Urinary bladder (tissue), 4 donors: ENCODE results near the gene COL5A1. TPM values are rescaled to one million over a fixed set of nuclear protein-coding genes. Genes with fewer than 3 reads are reported as not detected.

ENCODE experiments used
- DNase-seq: peaks from one replicate; pipeline ENCODE4 v3.0.0-alpha.2; 2015; ENCODE audit errors: extremely low spot score
- H3K27ac ChIP-seq: one replicate; pipeline ENCODE4 v1.5.1; 2013; ENCODE audit warnings: low read depth, mild to moderate bottlenecking, moderate library complexity
- H3K36me3 ChIP-seq: one replicate; pipeline ENCODE4 v1.6.1; 2013; ENCODE audit warnings: mild to moderate bottlenecking, moderate library complexity; ENCODE audit not compliant: insufficient read depth
- H3K4me1 ChIP-seq: one replicate; pipeline ENCODE4 v1.6.1; 2013; ENCODE audit warnings: mild to moderate bottlenecking, moderate library complexity; ENCODE audit not compliant: insufficient read depth
- H3K4me3 ChIP-seq: one replicate; pipeline ENCODE4 v1.5.1; 2013; ENCODE audit warnings: low read depth, low read length
- WGBS: extraction: QIAGEN DNeasy Blood & Tissue Kit; methylation state at CpG from one replicate; pipeline ENCODE4 v1.1.7; 2013; 5-methylcytosine and 5-hydroxymethylcytosine counted together
- polyA plus RNA-seq: library from polyadenylated mRNA; stranded (reverse); fragments of 200-250 nt; gene quantifications from one replicate; pipeline ENCODE4 v1.2.3, GENCODE V29; 2013
- total RNA-seq: library from RNA; depleted of rRNA; stranded (reverse); fragments of >200 nt; gene quantifications from one replicate; pipeline ENCODE4 v1.2.3, GENCODE V29; 2014
- donor health status: healthy with polysubstance abuse.
- donor health status: healthy.

Gene COL5A1
- total and polyA plus RNA-seq, 2 donors = 68.5 to 622 TPM

- Histone ChIP-seq H3K36me3 (no peaks in the 10 kb centered on the region), H3K27ac (no peak overlapping the region), H3K4me3 (no peak overlapping the region), H3K4me1 (no peaks in the 10 kb centered on the region)
- 92% methylated on average over 16 of the region's 16 CpGs for WGBS
- DNase-seq = no peak
Measured at GRCh38 chr9:134816264-134816663, 174.7 kb downstream of the COL5A1 start.

GRCh38 chr9:134818000-134818568 is 176.5 kb downstream of the COL5A1 start:
- Histone ChIP-seq H3K4me3 (no peak overlapping the region), H3K27ac (no peak overlapping the region), H3K4me1 (no peaks in the 10 kb centered on the region), H3K36me3 (no peaks in the 10 kb centered on the region)
- 94% methylated on average over 29 of the region's 29 CpGs for WGBS
- DNase-seq = no peak

DNA sequence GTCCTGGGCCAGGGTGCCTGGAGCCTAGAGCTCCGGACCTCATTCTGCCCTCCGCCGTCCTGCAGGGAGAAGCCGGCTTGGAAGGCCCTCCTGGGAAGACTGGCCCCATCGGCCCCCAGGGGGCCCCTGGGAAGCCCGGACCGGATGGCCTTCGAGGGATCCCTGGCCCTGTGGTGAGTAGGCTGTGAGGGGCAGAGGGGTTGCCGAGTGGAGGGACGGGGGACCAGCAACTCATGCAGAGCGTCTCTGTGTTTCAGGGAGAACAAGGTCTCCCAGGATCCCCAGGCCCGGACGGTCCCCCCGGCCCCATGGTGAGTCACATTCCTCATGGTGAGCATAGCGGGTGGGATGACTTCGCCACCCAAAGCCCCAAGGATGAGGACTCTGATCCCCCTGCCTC is 177.0 kb downstream of the COL5A1 start:
- no peak overlapping the region for H3K4me3 ChIP-seq
- H3K27ac ChIP-seq = no peak overlapping the region
- H3K36me3 ChIP-seq = no peaks in the 10 kb centered on the region
- DNase-seq = no peak
- 87% methylated on average over 16 of the region's 16 CpGs for WGBS
- no peaks in the 10 kb centered on the region for H3K4me1 ChIP-seq

- 89% methylated on average over 13 of the region's 13 CpGs for WGBS
- DNase-seq = no peak
- Histone ChIP-seq H3K4me3 (no peak overlapping the region), H3K36me3 (no peaks in the 10 kb centered on the region), H3K4me1 (no peaks in the 10 kb centered on the region), H3K27ac (no peak overlapping the region)
Measured at GRCh38 chr9:134820901-134821300, 179.3 kb downstream of the COL5A1 start.

DNA sequence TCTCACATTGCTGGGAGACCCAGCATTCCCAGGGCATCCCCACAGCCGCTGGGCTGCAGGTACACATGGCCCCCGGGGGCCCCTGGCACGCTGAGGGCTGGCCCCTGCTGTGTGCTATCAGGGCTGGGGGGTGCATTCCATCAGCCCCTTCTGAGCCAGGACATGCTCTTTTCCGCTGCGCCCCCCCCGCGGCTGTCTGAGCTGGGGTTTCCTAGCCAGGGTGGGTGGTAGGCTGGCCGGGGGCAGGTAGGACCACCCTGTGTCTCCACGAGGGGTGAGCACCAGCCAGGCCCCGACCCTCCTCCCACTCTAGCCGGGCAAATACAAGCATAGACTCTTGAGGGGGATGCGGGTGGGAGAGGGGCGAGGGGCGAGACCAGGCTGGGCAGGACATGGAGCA is 180.9 kb downstream of the COL5A1 start:
- no peaks in the 10 kb centered on the region for H3K4me1 ChIP-seq
- DNase-seq = no peak
- H3K36me3 ChIP-seq = no peaks in the 10 kb centered on the region
- H3K27ac ChIP-seq = no peak overlapping the region
- WGBS = 89% methylated on average over 14 of the region's 14 CpGs
- no peak overlapping the region for H3K4me3 ChIP-seq

GRCh38 chr9:134823623-134824022 is 182.0 kb downstream of the COL5A1 start:
- H3K4me3 ChIP-seq = no peak overlapping the region
- DNase-seq = no peak
- 85% methylated on average over 7 of the region's 7 CpGs for WGBS
- no peaks in the 10 kb centered on the region for H3K36me3 ChIP-seq
- H3K4me1 ChIP-seq = no peaks in the 10 kb centered on the region
- H3K27ac ChIP-seq = no peak overlapping the region

GRCh38 chr9:134824583-134824982 is 183.0 kb downstream of the COL5A1 start:
- no peak for DNase-seq
- H3K4me1 ChIP-seq = no peaks in the 10 kb centered on the region
- no peak overlapping the region for H3K4me3 ChIP-seq
- no peaks in the 10 kb centered on the region for H3K36me3 ChIP-seq
- 84% methylated on average over 23 of the region's 23 CpGs for WGBS
- no peak overlapping the region for H3K27ac ChIP-seq

GRCh38 chr9:134825025-134825424 is 183.4 kb downstream of the COL5A1 start:
- no peak for DNase-seq
- no peaks in the 10 kb centered on the region for H3K36me3 ChIP-seq
- no peak overlapping the region for H3K4me3 ChIP-seq
- 51% methylated on average over 10 of the region's 10 CpGs for WGBS
- H3K4me1 ChIP-seq = no peaks in the 10 kb centered on the region
- no peak overlapping the region for H3K27ac ChIP-seq

DNA sequence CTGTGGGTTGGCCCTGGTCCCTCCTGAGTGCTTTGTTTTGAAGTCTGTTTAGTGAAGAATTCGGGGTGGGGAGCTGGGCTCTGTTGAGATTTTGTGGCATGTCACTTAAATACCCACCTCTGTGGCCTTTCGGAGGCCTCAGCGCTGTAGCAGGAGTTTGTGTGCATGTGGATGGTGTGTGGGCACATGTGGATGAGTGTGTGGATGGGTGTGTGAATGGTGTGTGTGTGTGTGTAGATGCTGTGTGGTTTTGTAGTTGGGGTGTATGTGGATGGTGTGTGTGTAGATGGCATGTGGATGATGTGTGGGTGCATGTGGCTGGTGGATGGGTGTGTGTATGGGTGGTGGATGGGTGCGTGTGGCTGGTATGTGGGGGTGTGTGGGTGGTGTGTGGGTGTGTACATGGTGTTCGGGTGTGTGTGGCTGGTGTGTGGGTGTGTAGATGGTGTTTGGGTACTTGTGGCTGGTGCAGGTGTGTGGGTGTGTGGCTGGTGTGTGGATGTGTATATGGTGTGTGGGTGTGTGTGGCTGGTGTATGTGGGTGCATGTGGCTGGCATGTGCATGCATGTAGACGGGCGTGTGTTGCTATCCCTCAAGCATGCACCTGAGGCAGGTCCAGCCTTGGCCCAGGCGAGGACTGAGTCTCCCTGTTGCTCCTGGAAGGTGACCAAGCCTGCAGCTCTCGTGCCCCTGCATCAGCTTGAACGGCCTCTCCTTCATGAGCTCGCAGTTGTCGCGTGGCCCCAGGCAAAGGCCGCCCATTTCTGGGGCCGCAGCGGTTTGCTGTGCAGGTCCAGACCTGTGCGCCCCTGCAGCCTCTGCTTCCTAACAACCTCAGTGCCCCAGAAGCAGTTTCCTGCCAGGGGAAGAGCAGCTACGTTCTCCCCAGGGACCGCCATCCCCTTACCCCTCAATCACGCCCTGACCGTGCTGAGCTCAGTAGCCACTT is 185.0 kb downstream of the COL5A1 start:
- DNase-seq = no peak
- Histone ChIP-seq H3K27ac (no peak overlapping the region), H3K4me3 (no peak overlapping the region), H3K4me1 (no peaks in the 10 kb centered on the region), H3K36me3 (no peaks in the 10 kb centered on the region)
- 79% methylated on average over 21 of the region's 21 CpGs for WGBS

GRCh38 chr9:134827559-134827958 is 186.0 kb downstream of the COL5A1 start:
- Histone ChIP-seq H3K4me1 (no peaks in the 10 kb centered on the region), H3K27ac (no peak overlapping the region), H3K4me3 (no peak overlapping the region), H3K36me3 (no peaks in the 10 kb centered on the region)
- DNase-seq = no peak
- WGBS = 85% methylated on average over 19 of the region's 19 CpGs

DNA sequence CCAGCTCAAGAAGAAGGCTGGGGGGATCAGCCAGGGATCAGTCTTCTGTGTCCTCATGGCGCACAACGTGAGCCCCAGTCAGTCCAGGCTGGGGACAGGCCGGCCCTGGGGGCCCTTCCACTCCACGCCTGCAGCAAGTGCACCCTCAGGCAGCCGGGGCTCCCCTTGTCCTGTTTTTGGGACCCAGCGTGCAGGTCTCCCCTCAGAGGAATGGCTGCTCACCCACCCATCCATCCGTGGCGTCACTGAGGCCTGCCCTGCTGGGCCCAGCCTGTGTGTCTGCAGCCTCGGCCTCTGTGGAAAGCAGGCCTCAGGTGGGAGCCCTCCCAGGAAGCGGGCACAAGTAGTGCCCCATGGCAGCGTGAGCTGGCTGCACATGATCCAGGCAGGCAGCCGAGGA is 186.4 kb downstream of the COL5A1 start:
- Histone ChIP-seq H3K4me1 (no peaks in the 10 kb centered on the region), H3K36me3 (no peaks in the 10 kb centered on the region), H3K4me3 (no peak overlapping the region), H3K27ac (no peak overlapping the region)
- DNase-seq = no peak
- WGBS = 88% methylated on average over 12 of the region's 12 CpGs

GRCh38 chr9:134828892-134829291 is 187.3 kb downstream of the COL5A1 start:
- H3K4me1 ChIP-seq = no peaks in the 10 kb centered on the region
- 92% methylated on average over 11 of the region's 11 CpGs for WGBS
- no peaks in the 10 kb centered on the region for H3K36me3 ChIP-seq
- H3K27ac ChIP-seq = no peak overlapping the region
- no peak overlapping the region for H3K4me3 ChIP-seq
- no peak for DNase-seq

GRCh38 chr9:134829356-134829937 is 187.8 kb downstream of the COL5A1 start:
- no peaks in the 10 kb centered on the region for H3K4me1 ChIP-seq
- H3K4me3 ChIP-seq = no peak overlapping the region
- DNase-seq = no peak
- no peaks in the 10 kb centered on the region for H3K36me3 ChIP-seq
- H3K27ac ChIP-seq = no peak overlapping the region
- 90% methylated on average over 35 of the region's 35 CpGs for WGBS

GRCh38 chr9:134830126-134830525 is 188.5 kb downstream of the COL5A1 start:
- Histone ChIP-seq H3K4me3 (no peak overlapping the region), H3K27ac (no peak overlapping the region), H3K36me3 (no peaks in the 10 kb centered on the region), H3K4me1 (no peaks in the 10 kb centered on the region)
- no peak for DNase-seq
- WGBS = 90% methylated on average over 19 of the region's 19 CpGs
